Measurements from ENCODE around the gene UNC13D.
A peak's percentile ranks its signal among the peaks of the same experiment; 100 is the strongest.
"Not testable (repeated sequence)": the region's sequence is repeated elsewhere in the genome, so short reads cannot be mapped to it uniquely, and the experiment has no call there.

UNC13D gene

GRCh38 chr17:75856062-75856756 is 12.0 kb upstream of the UNC13D start:
- Histone ChIP-seq H3K4me3 (ENCODE audit: low read depth in 1 of 2, low read length in 1 of 2) (peak overlapping the region; percentile 80 to 86), H3K9me3 (no peaks in the 10 kb centered on the region), H3K27ac (peak overlapping the region; percentile 95), H3K27me3 (no peaks in the 10 kb centered on the region), H3K4me1 (ENCODE audit: control insufficient read depth in 1 of 2, insufficient read depth in 1 of 2, low read depth in 1 of 2, low read length in 1 of 2) (peaks cover 67 to 69% of the 10 kb centered on the region in 2 experiments), H3K36me3 (peaks cover 16% of the 10 kb centered on the region)
- no peak for TF ChIP-seq CTCF (IDR thresholded peaks at IDR 0.05)

GRCh38 chr17:75855310-75856061 is 11.3 kb upstream of the UNC13D start, which contains the start of gene WBP2:
Gene WBP2, minus strand, starts transcription at chr17:75855335. Its CDS starts 38 bp downstream, at chr17:75855297.
- H3K4me3 ChIP-seq (ENCODE audit: low read depth in 1 of 2, low read length in 1 of 2): peak within 1 kb of the TSS; percentile 80 to 86
- H3K9me3 ChIP-seq: no peaks in the 10 kb centered on the region
- H3K36me3 ChIP-seq: peaks cover 23% of the 10 kb centered on the region
- peaks cover 60 to 63% of the 10 kb centered on the region in 2 experiments for H3K4me1 ChIP-seq (ENCODE audit: control insufficient read depth in 1 of 2, insufficient read depth in 1 of 2, low read depth in 1 of 2, low read length in 1 of 2)
- H3K27me3 ChIP-seq: no peaks in the 10 kb centered on the region
- peak; percentile 76 for TF ChIP-seq CTCF (IDR thresholded peaks at IDR 0.05)
- H3K27ac ChIP-seq: peak within 1 kb of the TSS; percentile 95

- H3K27me3 ChIP-seq: no peaks in the 10 kb centered on the region
- H3K4me1 ChIP-seq (ENCODE audit: control insufficient read depth in 1 of 2, insufficient read depth in 1 of 2, low read depth in 1 of 2, low read length in 1 of 2): peaks cover 56 to 60% of the 10 kb centered on the region in 2 experiments
- peaks cover 29% of the 10 kb centered on the region for H3K36me3 ChIP-seq
- H3K4me3 ChIP-seq (ENCODE audit: low read depth in 1 of 2, low read length in 1 of 2): peak overlapping the region; percentile 71 to 86
- H3K27ac ChIP-seq: peak overlapping the region; percentile 95
- H3K9me3 ChIP-seq: no peaks in the 10 kb centered on the region
- no peak for TF ChIP-seq CTCF (IDR thresholded peaks at IDR 0.05)
These were observed 10.7 kb upstream of the UNC13D start for GRCh38 chr17:75854881-75855309.

- TF ChIP-seq CTCF (IDR thresholded peaks at IDR 0.05): no peak
These were observed 10.0 kb upstream of the UNC13D start for GRCh38 chr17:75854101-75854748.

GRCh38 chr17:75853433-75853832 is 9.2 kb upstream of the UNC13D start:
- no peak for TF ChIP-seq CTCF (IDR thresholded peaks at IDR 0.05)
- H3K36me3 ChIP-seq: peaks cover 43% of the 10 kb centered on the region
- H3K27me3 ChIP-seq: no peaks in the 10 kb centered on the region
- no peaks in the 10 kb centered on the region for H3K9me3 ChIP-seq
- peak overlapping the region; percentile 95 for H3K27ac ChIP-seq
- H3K4me3 ChIP-seq (ENCODE audit: low read depth in 1 of 2, low read length in 1 of 2): peak overlapping the region; percentile 71 to 86
- H3K4me1 ChIP-seq (ENCODE audit: control insufficient read depth in 1 of 2, insufficient read depth in 1 of 2, low read depth in 1 of 2, low read length in 1 of 2): peaks cover 50 to 52% of the 10 kb centered on the region in 2 experiments

More at GRCh38 chr17:75854101-75854748, 10.0 kb upstream of the UNC13D start:
- peaks cover 50 to 53% of the 10 kb centered on the region in 2 experiments for H3K4me1 ChIP-seq (ENCODE audit: control insufficient read depth in 1 of 2, insufficient read depth in 1 of 2, low read depth in 1 of 2, low read length in 1 of 2)
- peaks cover 35% of the 10 kb centered on the region for H3K36me3 ChIP-seq
- H3K9me3 ChIP-seq: no peaks in the 10 kb centered on the region
- H3K27me3 ChIP-seq: no peaks in the 10 kb centered on the region
- H3K4me3 ChIP-seq (ENCODE audit: low read depth in 1 of 2, low read length in 1 of 2): peak overlapping the region; percentile 71 to 86
- peak overlapping the region; percentile 95 for H3K27ac ChIP-seq

GRCh38 chr17:75851693-75851991 is 7.4 kb upstream of the UNC13D start:
- Histone ChIP-seq H3K9me3 (peaks cover 14% of the 10 kb centered on the region), H3K4me1 (ENCODE audit: control insufficient read depth in 1 of 2, insufficient read depth in 1 of 2, low read depth in 1 of 2, low read length in 1 of 2) (peaks cover 38 to 42% of the 10 kb centered on the region in 2 experiments), H3K36me3 (peaks cover 61% of the 10 kb centered on the region)
- H3K27ac ChIP-seq; H3K4me3 ChIP-seq (ENCODE audit: low read depth in 1 of 2, low read length in 1 of 2); H3K27me3 ChIP-seq: not testable (repeated sequence)
